ENCODE results near the gene RGS14. TPM values are rescaled to one million over a fixed set of nuclear protein-coding genes. Genes with fewer than 3 reads are reported as not detected.
"Not testable (repeated sequence)": the region's sequence is repeated elsewhere in the genome, so short reads cannot be mapped to it uniquely, and the experiment has no call there.

RGS14 gene
- total RNA-seq, 2 experiments from 2014 or later: 33.0 to 46.3 TPM

DNA sequence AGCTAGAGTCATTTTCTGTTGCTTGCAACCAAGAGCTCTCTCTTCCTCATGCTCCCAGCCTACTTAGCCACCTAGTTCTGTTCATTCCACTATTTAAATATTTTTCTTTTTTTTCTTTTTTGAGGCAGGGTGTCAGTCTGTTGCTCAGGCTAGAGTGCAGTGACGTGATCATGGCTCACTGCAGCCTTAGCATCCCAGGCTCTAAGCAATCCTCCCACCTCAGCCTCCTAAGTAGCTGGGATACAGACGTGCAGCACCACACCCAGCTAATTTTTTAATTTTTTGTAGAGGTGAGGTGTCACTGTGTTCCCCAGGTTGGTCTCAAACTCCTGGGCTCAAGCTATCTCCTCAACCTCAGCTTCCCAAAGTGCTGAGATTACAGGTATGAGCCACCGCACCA, 56.8 kb downstream of the RGS14 start:
- POLR2A ChIA-PET: interaction anchor here (0.7 to 1.5 kb wide), 4 partner anchors 10 to 95 kb away, joined by 3 to 5 read pairs (median 4); partner anchors contain the start of gene GRK6
- Histone ChIP-seq H3K4me3 (ENCODE audit: low read depth, low read length, poor library complexity, severe bottlenecking) (no peak overlapping the region), H3K9me2 (ENCODE audit: insufficient read depth, low read length) (no peaks in the 10 kb centered on the region)

DNA sequence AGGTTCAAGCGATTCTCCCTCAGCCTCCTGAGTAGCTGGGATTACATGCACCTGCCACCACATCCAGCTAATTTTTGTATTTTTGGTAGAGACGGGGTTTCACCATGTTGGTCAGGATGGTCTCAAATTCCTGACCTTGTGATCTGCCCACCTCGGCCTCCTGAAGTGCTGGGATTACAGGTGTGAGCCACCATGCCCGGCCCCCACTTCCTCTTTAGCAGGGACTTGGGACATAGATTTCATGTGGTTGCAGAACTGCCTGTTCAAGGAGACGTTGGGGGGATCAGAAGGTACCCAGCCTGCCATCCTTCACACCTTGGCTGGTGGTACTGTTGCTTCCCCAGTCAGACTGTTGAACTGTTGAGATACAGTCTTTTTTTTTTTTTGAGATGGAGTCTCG, 59.4 kb downstream of the RGS14 start:
- H2AFZ ChIP-seq (ENCODE audit: low read length); H3K36me3 ChIP-seq (ENCODE audit: insufficient read depth, low read length); H3K4me2 ChIP-seq (ENCODE audit: low read length); H3K4me3 ChIP-seq (ENCODE audit: low read depth, low read length, poor library complexity, severe bottlenecking); CTCF ChIA-PET (ENCODE audit: unreplicated experiment); H3K27ac ChIP-seq (ENCODE audit: low read depth, low read length, poor library complexity, severe bottlenecking); DNase-seq (ENCODE audit: low spot score); H3K4me1 ChIP-seq (ENCODE audit: insufficient read depth, low read length, poor library complexity, severe bottlenecking); H3K9me2 ChIP-seq (ENCODE audit: insufficient read depth, low read length); intact Hi-C loops (cut with micrococcal nuclease; ENCODE audit: unreplicated experiment); H3K9me3 ChIP-seq (ENCODE audit: low read length); H3K79me2 ChIP-seq (ENCODE audit: insufficient read depth, low read depth, low read length); H4K20me1 ChIP-seq (ENCODE audit: insufficient read depth, low read length); BruUV-seq (replicated peaks): not testable (repeated sequence)
- POLR2A ChIA-PET: interaction anchor here (1.4 to 2.3 kb wide), 3 partner anchors 9 to 27 kb away, joined by 3 to 9 read pairs (median 6); partner anchors contain the start of gene GRK6

More for the DNA sequence above, 56.8 kb downstream of the RGS14 start:
- Histone ChIP-seq H3K4me2 (ENCODE audit: low read length) (no peak overlapping the region), H3K4me1 (ENCODE audit: insufficient read depth, low read length, poor library complexity, severe bottlenecking) (peaks cover 5% of the 10 kb centered on the region), H3K27ac (ENCODE audit: low read depth, low read length, poor library complexity, severe bottlenecking) (no peak overlapping the region), H4K20me1 (ENCODE audit: insufficient read depth, low read length) (no peaks in the 10 kb centered on the region), H3K36me3 (ENCODE audit: insufficient read depth, low read length) (no peaks in the 10 kb centered on the region), H3K9me3 (ENCODE audit: low read length) (no peaks in the 10 kb centered on the region), H3K79me2 (ENCODE audit: insufficient read depth, low read depth, low read length) (no peaks in the 10 kb centered on the region), H2AFZ (ENCODE audit: low read length) (no peak overlapping the region)
- BruUV-seq (replicated peaks): no TSS peak
- TF ChIP-seq, protein P1, sequence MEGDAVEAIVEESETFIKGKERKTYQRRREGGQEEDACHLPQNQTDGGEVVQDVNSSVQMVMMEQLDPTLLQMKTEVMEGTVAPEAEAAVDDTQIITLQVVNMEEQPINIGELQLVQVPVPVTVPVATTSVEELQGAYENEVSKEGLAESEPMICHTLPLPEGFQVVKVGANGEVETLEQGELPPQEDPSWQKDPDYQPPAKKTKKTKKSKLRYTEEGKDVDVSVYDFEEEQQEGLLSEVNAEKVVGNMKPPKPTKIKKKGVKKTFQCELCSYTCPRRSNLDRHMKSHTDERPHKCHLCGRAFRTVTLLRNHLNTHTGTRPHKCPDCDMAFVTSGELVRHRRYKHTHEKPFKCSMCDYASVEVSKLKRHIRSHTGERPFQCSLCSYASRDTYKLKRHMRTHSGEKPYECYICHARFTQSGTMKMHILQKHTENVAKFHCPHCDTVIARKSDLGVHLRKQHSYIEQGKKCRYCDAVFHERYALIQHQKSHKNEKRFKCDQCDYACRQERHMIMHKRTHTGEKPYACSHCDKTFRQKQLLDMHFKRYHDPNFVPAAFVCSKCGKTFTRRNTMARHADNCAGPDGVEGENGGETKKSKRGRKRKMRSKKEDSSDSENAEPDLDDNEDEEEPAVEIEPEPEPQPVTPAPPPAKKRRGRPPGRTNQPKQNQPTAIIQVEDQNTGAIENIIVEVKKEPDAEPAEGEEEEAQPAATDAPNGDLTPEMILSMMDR (conservative IDR thresholded peaks at IDR 0.05; ENCODE audit: low read length): no peak
- TF ChIP-seq EZH2phosphoT487 (IDR thresholded peaks at IDR 0.05; ENCODE audit: borderline replicate concordance, low read depth, low read length): no peak
- CTCF ChIA-PET (ENCODE audit: unreplicated experiment): no interaction called here
- DNase-seq (ENCODE audit: low spot score): no peak
- intact Hi-C loops (cut with micrococcal nuclease; ENCODE audit: unreplicated experiment): no loop called here

DNA sequence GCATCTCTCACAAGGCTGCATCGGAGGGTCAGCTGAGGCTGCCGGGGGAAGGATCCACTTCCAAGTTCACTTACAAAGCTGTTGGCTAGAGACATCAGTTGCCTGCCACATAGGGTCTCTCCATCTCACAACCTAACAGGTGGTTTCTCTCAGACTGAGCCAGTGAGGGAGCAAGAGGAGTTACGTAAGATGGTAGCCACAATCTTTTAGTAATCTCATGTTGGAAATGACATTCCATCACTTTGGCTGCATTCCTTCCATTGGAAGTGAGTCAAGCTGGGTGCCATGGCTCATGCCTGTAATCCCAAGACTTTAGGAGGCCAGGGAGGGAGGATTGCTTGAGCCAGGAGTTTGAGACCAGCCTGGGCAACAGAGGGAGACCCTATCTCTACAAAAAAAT, 61.3 kb downstream of the RGS14 start:
- Histone ChIP-seq H3K36me3 (ENCODE audit: insufficient read depth, low read length) (no peaks in the 10 kb centered on the region), H3K9me2 (ENCODE audit: insufficient read depth, low read length) (no peaks in the 10 kb centered on the region), H3K27ac (ENCODE audit: low read depth, low read length, poor library complexity, severe bottlenecking) (no peak overlapping the region), H3K4me1 (ENCODE audit: insufficient read depth, low read length, poor library complexity, severe bottlenecking) (no peaks in the 10 kb centered on the region), H3K79me2 (ENCODE audit: insufficient read depth, low read depth, low read length) (no peaks in the 10 kb centered on the region), H3K4me3 (ENCODE audit: low read depth, low read length, poor library complexity, severe bottlenecking) (no peak overlapping the region), H4K20me1 (ENCODE audit: insufficient read depth, low read length) (no peaks in the 10 kb centered on the region), H3K9me3 (ENCODE audit: low read length) (no peaks in the 10 kb centered on the region), H2AFZ (ENCODE audit: low read length) (no peak overlapping the region), H3K4me2 (ENCODE audit: low read length) (no peak overlapping the region)
- ChIA-PET CTCF (ENCODE audit: unreplicated experiment) (no interaction called here), POLR2A (interaction anchor here (1.2 to 1.6 kb wide), 2 partner anchors 11 to 29 kb away, joined by 4 to 6 read pairs; no protein-coding TSS in a partner anchor)
- intact Hi-C loops (cut with micrococcal nuclease; ENCODE audit: unreplicated experiment): no loop called here
- no TSS peak for BruUV-seq (replicated peaks)
- no peak for TF ChIP-seq EZH2phosphoT487 (IDR thresholded peaks at IDR 0.05; ENCODE audit: borderline replicate concordance, low read depth, low read length)
- TF ChIP-seq, protein P1 (conservative IDR thresholded peaks at IDR 0.05; ENCODE audit: low read length): no peak
- DNase-seq (ENCODE audit: low spot score): no peak

DNA sequence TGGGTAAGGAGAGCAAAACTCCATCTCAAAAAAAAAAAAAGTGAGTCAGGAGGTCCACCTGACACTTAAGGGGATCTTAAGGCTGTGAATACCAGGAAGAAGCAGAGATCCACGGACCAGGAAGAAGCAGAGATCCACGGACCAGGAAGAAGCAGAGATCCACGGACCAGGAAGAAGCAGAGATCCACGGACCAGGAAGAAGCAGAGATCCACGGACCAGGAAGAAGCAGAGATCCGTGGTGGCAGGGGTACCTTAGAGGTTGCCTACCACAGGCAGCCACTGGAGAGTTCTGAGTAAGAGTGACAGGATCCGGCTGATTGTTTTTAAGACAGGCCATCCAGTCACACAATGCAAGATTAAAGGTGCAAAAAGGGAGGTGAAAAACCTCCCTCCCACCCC, 62.7 kb downstream of the RGS14 start:
- H3K36me3 ChIP-seq (ENCODE audit: insufficient read depth, low read length); H3K4me1 ChIP-seq (ENCODE audit: insufficient read depth, low read length, poor library complexity, severe bottlenecking); H3K4me3 ChIP-seq (ENCODE audit: low read depth, low read length, poor library complexity, severe bottlenecking); DNase-seq (ENCODE audit: low spot score); intact Hi-C loops (cut with micrococcal nuclease; ENCODE audit: unreplicated experiment); H3K4me2 ChIP-seq (ENCODE audit: low read length); BruUV-seq (replicated peaks); H3K79me2 ChIP-seq (ENCODE audit: insufficient read depth, low read depth, low read length); H2AFZ ChIP-seq (ENCODE audit: low read length); CTCF ChIA-PET (ENCODE audit: unreplicated experiment); H3K9me3 ChIP-seq (ENCODE audit: low read length); H3K27ac ChIP-seq (ENCODE audit: low read depth, low read length, poor library complexity, severe bottlenecking); H4K20me1 ChIP-seq (ENCODE audit: insufficient read depth, low read length); H3K9me2 ChIP-seq (ENCODE audit: insufficient read depth, low read length): not testable (repeated sequence)
- POLR2A ChIA-PET: interaction anchor here (0.6 kb wide), 1 partner anchor 86 kb away, joined by 7 read pairs; no protein-coding TSS in a partner anchor
